ENCODE data around the gene TMEM92. TPM values are rescaled to one million over a fixed set of nuclear protein-coding genes. Genes with fewer than 3 reads are reported as not detected.
"Not testable (repeated sequence)": the region's sequence is repeated elsewhere in the genome, so short reads cannot be mapped to it uniquely, and the experiment has no call there.

Gene TMEM92
- total RNA-seq, 4 donors from 2014 or later, result 3.1 TPM; not detected in 3

GRCh38 chr17:50314456-50315011 lies 40.3 kb downstream of the TMEM92 start:
- H3K4me3 ChIP-seq (ENCODE audit: low read depth, poor library complexity, severe bottlenecking), result no peak overlapping the region
- TF ChIP-seq CTCF (IDR thresholded peaks at IDR 0.05) (no peak), POLR2A (IDR thresholded peaks at IDR 0.05) (no peak)
- intact Hi-C loops (cut with DNase I; ENCODE audit: low total_unique reads), result no loop called here
- DNase-seq (ENCODE audit: low spot score in 2 of 2), result no peak
- 51 to 61% methylated on average over 6 of the region's 6 CpGs for WGBS, 2 donors

GRCh38 chr17:50316016-50316587 lies 41.8 kb downstream of the TMEM92 start:
- intact Hi-C loops (cut with DNase I; ENCODE audit: low total_unique reads), result no loop called here
- DNase-seq (ENCODE audit: low spot score in 2 of 2), result no peak
- WGBS, 2 donors, result 40 to 46% methylated on average over 3 of the region's 3 CpGs
- TF ChIP-seq CTCF (IDR thresholded peaks at IDR 0.05), result no peak
- no peak for TF ChIP-seq POLR2A (IDR thresholded peaks at IDR 0.05)
- no peak overlapping the region for H3K4me3 ChIP-seq (ENCODE audit: low read depth, poor library complexity, severe bottlenecking)

GRCh38 chr17:50316660-50317059 lies 42.4 kb downstream of the TMEM92 start:
- H3K4me3 ChIP-seq (ENCODE audit: low read depth, poor library complexity, severe bottlenecking); DNase-seq (ENCODE audit: low spot score in 2 of 2); intact Hi-C loops (cut with DNase I; ENCODE audit: low total_unique reads): not testable (repeated sequence)
- WGBS, 2 donors, result 70 to 71% methylated on average over 2 of the region's 2 CpGs

GRCh38 chr17:50317121-50317520 lies 42.9 kb downstream of the TMEM92 start:
- intact Hi-C loops (cut with DNase I; ENCODE audit: low total_unique reads), result no loop called here
- no peak for TF ChIP-seq POLR2A (IDR thresholded peaks at IDR 0.05)
- TF ChIP-seq CTCF (IDR thresholded peaks at IDR 0.05), result no peak
- DNase-seq (ENCODE audit: low spot score in 2 of 2), result no peak
- 56 to 65% methylated on average over 2 of the region's 2 CpGs for WGBS, 2 donors
- no peak overlapping the region for H3K4me3 ChIP-seq (ENCODE audit: low read depth, poor library complexity, severe bottlenecking)

- no peak for TF ChIP-seq CTCF (IDR thresholded peaks at IDR 0.05)
- peak in 1 of 2 donors; percentile 56 for DNase-seq (ENCODE audit: low spot score in 2 of 2)
- intact Hi-C loops (cut with DNase I; ENCODE audit: low total_unique reads), result no loop called here
- H3K4me3 ChIP-seq (ENCODE audit: low read depth, poor library complexity, severe bottlenecking), result no peak overlapping the region
- 40 to 41% methylated on average over 10 of the region's 10 CpGs for WGBS, 2 donors
These were observed 44.4 kb downstream of the TMEM92 start for GRCh38 chr17:50318501-50319285.

GRCh38 chr17:50319306-50320004 lies 45.2 kb downstream of the TMEM92 start:
- 51 to 52% methylated on average over 12 of the region's 12 CpGs for WGBS, 2 donors
- no peak for DNase-seq (ENCODE audit: low spot score in 2 of 2)
- no peak for TF ChIP-seq POLR2A (IDR thresholded peaks at IDR 0.05)
- no peak for TF ChIP-seq CTCF (IDR thresholded peaks at IDR 0.05)
- no peak overlapping the region for H3K4me3 ChIP-seq (ENCODE audit: low read depth, poor library complexity, severe bottlenecking)
- intact Hi-C loops (cut with DNase I; ENCODE audit: low total_unique reads), result no loop called here
